HL-60/S4 treated with retinoic acid at 250 ng/mL for 4 days and 3 days (cell line): ENCODE results near the gene TENT4B.

ENCODE experiments used
- in situ Hi-C: fragments of 300-500 bp; cut with MboI; formaldehyde crosslinking; loops from 2 replicates; pipeline ENCODE4 v1.7.0; 2022; ENCODE audit warnings: low sequenced_read_pairs

The TENT4B gene

DNA sequence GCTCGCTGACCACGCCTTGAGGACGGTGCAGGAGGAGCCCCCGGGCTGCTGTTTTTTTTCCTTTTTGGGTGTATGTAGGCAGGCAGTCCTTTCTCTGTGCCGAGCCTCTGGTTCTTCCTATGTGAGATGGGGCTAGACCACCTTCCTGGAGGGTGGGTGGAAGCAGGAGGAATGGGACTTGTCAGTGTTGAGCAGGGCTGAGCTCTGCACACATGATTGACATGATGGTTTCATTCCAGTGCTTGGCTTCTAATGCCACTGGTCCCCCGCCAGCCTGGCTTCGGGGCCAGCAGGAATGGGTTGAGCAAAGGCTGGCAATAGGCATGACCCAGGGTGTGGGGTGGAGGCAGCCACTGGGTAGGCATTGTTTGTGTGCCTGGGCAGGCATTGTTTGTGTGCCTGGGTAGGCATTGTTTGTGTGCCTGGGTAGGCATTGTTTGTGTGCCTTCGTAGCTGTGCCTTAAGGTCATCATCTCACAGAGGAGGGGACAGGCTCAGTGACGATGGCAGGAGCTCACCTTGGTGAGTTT, 99.0 kb downstream of the TENT4B start:
- in situ Hi-C loops, result no loop called here

DNA sequence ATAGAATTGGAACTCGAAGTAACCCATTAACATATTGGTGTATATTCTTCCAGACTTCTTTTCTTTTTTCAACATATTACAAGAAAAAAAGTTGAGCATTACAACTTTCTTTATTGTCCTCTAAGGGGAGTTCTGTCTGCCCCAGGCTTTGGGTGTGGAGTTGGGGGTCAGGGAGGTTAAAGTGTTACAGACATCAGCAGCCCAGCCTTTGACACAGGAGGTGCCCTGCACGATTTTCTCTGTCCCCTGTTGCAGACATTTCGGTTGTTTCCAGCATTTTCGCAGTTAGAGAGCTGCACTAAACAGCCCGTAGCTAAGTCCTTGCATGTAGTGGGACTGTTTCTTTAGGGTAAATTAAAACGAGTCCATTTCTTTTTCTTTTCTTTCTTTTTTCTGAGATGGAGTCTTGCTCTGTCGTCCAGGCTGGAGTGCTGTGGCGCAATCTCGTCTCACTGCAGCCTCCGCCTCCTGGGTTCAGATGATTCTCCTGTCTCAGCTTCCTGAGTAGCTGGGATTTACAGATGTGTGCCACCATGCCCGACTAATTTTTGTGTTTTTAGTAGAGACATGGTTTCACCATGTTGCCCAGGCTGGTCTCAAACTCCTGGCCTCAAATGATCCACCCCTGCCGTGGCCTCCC, 99.9 kb downstream of the TENT4B start:
- in situ Hi-C loops, result no loop called here

DNA sequence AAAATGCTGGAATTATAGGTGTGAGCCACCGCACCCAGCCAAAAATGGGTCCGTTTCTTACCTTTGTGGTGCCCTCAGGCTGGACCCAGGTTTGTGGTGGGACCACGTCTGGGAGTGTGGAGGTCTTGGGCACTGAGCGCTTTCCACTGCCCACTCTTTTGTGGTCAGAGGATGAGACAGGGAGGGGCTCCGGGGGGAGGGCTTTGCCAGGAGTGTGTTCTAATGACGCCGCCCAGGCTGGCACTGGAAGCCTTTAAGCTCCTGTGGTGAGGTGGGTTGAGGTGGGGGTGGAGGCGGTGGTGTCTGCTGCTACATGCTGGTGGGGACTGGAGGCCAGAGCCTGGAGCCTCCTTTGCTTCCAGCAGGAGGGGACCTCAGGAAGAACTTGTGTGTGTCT, 100.4 kb downstream of the TENT4B start:
- in situ Hi-C loops, result no loop called here

DNA sequence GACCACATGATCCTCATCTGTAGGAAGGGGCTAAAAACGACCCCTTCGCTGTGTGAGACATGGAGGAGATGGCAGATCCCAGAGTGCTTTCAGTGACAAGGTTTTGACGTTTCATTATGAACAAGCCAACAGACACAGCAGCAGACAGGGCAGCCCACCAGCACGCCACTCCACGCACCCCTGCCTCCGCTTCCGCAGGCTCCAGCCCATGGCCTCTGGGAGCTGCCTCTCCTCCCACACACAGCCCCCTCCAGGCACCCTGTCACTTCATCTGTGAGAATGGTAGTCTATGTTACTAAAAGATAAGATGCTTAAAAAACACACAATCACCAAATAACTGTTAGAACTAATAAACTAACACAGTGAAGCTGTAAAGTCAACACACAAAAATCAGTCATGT, 101.0 kb downstream of the TENT4B start:
- in situ Hi-C loops, result no loop called here

DNA sequence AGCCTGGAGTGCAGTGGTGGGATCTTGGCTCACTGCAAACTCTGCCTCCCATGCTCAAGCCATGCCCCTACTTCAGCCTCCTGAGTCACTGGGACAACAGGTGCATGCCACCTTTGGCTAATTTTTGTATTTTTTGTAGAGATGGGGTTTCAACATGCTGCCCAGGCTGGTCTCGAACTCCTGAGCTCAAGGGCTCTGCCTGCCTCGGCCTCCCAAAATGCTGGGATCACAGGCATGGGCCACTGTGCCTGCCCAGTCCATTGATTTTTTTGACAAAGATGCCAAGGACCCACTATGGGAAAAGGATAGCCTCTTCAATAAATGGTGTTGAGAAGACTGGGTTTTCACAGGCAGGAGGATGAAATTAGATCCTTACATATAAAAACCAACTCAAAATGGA, 102.4 kb downstream of the TENT4B start:
- in situ Hi-C loops, result no loop called here

DNA sequence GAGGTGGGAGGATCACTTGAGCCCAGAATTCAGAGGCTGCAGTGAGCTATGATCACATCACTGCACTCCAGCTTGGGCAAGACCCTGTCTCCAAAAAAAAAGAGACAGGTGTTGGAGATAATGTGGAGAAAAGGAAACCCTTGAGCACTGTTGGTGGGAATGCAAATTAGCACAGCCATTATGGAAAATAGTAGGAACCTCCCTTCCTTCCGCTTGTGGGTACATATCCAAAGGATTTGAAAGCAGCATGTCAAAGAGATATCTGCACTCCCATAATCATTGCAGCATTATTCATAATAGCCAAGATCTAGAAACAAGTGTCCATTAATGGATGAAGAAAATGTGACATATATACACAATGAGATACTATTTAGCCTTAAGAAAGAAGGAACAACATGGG, 103.5 kb downstream of the TENT4B start:
- in situ Hi-C loops, result no loop called here

DNA sequence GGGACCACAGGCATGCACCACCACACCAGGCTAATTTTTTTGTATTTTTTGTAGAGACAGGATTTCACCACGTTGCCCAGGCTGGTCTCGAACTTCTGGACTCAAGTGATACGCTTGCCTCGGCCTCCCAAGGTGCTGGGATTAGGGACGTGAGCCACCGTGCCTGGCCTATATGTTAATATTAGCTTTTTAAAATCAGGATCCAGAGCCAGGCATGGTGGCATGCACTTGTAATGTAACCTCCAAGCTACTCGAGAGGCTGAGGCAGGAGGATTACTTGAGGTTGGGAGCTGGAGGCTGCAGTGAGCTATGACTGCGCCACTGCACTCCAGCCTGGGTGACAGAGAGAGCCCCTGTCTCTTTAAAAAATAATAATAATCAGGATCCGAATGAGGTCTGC, 104.8 kb downstream of the TENT4B start:
- in situ Hi-C loops, result no loop called here

DNA sequence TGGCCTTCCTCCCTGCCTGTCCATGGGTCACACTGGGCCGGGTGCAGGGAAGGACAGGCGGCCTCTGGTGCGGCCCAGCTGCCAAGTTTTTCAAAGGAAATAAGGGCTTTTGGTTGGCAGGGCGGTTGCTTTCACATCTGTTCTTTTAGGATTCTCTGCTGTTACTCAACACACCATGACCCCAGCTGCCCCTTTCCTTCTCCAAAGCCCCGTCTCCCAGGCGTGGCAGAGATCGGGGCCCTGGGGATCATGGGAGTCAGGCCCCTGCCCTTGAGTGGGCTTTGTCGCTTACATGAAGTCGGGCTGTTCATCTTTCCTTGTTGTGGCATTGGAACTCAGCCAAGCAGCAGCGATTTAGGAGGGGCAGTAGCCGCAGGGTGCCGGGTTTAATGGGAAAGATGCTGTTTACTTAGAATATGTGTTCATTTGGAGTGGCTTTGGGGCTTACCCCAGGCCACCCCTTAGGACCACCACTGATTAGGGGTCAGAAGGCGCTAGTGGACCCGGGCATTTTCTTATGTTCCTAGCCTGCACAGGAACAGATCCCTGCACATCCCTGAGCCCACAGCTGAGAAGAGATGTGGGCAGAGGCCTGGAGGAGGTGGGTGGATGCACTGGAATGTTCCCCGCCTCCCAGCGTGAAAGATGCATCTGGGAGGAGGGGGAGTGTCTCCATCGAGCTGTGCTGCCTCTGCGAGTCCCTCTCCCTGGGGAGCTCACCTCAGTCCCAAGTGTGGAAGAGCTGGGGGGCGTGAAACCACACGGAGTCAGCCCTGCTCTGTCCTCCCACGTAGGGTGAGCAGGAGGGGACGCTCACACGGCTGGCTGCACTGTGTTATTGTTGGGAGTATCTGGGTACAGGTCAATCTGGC, 106.5 kb downstream of the TENT4B start:
- in situ Hi-C loops, result no loop called here

DNA sequence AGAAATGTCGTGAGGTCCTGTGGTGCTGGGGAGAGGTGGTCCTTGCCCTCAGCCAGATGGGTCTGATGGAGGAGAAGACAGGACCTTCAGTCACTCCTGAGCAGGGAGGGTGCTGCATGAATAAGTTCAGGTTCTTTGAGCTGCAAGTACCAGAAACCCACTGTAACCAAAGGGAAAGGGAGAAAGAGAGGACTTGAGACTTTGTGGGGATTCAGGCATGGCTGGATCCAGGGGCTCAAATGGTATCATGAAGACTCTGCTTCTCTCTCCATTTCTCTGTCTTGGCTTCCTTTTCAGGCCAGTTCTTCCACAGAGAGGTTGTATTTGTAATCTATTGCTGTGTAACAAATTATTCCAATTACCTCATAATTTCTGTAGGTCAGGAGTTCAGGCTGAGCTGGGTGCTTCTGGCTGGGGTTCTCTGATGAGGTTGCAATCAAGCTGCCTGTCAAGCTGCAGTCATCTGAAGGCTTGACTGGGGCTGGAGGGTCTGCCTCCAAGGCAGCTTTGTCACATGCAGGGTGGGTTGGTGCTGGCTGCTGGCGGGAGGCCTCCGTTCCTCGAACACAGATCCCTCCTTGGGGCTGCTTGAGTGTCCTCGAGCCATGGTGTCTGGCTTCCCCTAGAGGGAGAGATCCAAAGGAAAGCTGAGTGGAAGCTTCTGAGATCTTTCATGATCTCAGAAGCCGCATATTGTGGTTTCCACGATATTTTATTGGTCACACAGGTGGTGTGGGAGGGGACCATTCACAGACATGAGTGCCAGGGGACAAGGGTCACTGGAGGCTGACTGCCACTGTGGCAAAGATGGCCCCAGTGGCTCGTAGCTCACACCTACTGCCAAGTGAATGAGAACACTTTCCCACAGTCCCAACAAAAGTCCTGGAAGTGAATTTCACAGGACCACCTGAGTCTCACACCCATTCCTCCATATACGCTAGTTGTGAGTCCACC, 107.4 kb downstream of the TENT4B start:
- in situ Hi-C loops, result no loop called here

DNA sequence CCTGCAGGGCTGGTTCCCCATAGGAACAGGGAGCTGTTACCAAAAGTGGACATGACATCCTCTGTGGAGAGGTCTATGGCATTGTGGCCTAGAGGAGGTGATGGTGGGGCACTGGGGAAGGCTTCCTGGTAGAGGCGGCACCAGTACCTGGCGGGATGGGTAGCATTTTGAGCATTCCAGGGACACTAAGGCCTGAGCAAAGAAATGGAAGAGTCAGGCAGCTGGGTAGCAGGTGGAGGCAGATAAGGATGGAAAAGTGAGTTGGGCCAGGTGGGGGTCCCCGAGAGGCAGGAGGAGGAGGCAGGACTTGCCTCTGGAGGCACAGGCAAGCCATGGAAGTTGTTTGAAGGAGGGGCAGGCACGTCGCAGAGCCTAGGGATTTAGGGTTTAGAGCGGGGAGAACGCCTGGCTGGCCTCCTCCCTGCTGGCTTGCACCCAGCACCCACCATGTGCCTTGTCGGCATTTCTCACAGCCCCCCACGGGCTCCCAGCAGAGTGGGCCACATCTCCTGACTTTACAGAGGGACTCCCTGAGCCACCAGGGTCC, 108.1 kb downstream of the TENT4B start:
- in situ Hi-C loops, result no loop called here

DNA sequence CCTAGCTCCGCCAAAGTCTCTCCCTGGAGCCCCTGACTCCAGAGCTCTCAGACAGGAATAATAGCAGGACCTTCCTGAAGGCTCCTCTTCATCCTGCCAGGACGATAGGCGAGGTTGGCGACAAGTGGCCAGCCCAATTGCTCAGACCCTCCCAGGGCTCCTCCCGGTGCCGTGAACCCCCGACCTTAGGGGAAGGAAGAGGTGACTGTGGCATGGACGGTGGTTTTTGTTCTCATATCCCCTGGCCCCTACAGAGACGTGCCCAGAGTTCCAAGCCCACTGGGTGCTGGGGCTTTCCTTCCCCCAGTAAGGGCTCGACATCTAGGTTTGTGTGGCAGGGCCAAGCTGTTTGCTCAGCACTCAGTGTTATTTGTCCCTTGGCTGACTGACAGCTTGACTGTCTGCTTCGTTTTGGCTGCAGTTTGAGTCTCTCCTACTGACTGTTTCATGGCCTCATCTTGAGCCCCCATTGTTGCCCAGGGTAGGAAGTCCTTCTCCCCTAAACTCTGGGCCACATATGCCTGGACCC, 108.7 kb downstream of the TENT4B start:
- in situ Hi-C loops, result no loop called here

DNA sequence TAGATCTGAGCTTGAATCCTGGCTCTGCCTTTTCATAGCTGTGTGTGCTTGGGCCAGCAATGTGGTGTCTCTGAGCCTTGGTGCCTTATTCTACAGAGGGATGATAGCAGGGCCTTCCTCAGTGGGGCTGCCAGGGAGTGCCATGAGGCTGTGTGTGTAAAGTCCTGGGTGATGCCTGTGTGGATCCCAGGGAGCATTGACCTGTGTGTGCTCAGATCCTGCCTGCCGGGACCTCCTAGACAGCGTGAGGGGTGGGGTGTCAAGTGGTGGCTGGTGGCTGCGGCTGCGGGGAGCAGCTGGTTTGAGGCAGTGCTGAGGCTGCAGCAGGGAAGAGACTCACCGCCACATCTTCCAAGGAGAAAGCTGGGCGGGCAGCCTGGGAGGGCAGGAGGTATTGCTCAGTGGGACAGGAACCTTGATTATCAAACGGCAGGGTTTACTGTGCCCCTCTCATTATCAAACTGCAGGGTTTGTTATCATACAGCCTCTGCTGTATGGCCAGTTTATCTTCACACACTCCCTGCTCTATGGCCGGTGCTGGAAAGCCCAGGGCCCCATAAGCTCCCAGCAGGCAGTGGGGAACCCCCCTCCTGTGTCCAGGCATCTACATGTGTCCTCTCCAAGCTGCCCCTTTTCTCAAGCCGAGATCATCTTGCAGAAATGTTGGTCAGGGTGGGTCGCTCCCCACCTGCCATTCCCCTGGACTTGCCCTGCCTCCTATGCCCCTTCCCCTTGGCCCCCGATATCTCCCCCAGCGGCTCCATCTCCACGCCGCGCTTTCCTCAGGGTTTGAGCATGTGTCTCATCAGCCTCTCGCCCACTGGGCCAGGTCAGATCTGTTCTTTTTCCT, 110.2 kb downstream of the TENT4B start:
- in situ Hi-C loops, result no loop called here

DNA sequence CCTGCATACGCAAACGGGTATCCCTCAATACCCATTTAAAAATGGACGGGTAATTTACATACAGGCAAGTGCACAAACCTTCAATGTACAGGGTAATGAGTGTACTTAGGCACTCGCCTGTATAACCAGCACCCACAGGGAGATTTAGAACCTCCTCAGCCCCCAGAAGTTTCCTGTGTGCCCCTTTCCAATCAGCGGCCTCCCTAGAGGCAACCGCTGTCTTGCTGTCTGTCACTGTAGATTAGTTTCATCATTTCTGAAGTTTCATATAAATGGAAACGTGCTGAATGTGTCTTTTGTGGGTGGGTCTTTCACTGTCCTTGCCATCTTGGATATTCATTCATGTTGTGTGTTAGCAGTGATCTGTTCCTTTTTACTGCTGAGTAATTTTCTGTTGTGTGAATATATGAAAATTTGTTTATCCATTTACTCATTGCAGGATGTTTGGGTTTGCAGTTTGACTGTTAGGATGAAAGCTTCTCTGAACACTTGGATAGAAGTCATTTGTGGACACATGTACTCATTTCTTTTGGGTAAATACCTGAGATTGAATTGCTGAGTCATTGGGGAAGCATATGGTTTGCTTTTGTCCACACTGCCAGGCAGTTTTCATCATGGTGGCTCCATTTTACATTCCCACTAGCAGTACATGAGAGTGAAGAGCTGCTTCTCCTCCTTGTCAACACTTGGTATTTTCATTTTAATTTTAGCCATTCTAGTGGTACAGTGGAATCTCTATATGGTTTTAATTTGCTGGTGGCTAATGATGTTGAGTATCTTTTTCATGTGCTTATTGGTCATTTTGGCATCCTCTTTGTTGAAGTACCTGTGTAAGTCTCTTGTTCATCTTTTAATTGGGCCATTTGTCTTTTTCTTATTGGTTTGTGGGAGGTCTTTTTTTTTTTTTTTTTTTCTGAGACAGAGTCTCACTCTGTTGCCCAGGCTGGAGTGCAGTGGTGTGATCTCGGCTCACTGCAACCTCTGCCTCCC, 111.1 kb downstream of the TENT4B start:
- in situ Hi-C loops, result no loop called here

DNA sequence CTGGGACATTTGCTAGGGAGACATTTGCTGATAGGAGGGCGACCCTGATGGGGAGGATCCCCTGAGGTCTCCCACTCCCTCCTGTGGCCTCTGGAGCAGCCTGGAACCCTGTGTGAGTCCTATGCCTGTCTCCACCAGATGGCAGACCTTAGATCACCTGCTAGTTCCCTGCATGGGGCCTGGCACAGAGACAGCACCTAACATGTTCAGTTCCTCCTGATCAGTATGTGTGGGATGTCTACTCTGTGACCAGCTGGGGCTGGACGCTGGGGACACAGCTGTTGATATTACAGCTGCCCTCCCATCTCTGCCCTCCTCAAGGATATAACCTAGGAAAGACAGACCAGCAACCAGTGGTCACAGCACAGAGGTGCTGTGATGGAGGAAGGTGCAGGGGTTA, 112.2 kb downstream of the TENT4B start:
- in situ Hi-C loops, result no loop called here

DNA sequence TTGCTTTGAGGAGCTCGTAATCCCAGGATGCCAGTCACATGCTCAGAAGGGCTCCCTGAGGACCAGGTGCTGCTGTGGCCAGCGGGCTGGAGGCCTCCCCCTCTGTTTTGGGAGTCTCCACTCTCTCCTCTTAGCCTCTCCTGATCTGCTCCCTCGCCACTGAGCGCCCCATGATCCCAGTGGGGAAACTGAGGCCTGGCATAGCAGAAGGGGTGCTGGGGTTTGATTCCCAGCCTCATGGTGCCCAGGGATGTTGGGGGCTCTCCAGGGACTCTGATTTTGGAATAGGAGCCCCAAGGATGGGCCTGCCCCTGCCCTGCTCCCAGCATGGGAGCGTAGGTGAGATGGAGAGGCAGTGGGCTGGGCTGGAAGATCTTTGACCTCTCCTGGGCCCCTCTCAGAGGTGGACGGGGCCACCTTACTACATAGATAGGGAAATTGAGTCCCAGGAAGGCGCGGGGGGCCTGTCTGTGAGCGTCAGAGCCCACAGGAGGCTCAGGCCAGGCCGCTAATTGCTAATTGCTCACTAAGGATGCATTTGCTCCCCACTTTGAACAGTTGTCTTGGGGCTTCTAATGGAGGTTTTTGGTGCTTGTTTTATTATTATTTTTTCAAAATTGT, 112.7 kb downstream of the TENT4B start:
- in situ Hi-C loops, result no loop called here

DNA sequence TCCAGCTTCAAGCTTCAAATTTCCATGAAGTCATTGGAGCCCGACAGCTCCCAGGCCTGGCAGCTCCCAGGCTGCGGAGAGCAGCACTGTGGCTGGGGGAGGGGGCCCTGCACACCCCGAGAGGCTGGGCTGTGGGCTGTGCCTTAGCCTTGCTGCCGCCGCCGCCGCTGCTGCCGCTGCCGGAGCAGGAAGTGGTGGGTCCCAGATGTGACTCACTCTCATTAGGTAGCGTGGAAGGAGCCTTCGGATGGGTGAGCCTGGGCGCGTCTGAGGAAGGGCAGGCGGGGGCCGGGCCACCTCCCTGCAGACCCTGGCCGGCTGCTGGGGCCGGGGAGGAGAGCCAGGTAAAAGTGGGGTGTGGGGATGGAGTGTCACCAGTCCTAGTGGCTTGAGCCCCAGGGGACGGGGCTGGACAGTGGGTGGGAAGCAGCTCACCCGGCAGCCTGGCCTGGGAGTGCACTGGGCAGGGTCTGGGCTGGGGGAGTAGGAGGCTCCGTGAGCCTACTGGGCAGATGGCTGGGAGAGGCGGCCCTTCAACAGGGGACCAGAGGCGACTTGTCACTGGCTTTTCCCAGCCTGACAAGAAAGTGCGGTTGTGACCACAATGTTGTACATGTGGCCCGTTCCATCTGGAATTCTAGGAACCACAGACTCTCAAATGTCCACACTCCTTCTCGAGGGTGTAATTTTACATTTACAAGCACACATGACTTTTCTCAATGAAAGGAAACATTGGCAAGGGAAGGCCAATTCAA, 113.4 kb downstream of the TENT4B start, which contains the start of gene ADCY7:
Gene ADCY7, plus strand, starts transcription at position 215 of the 755 bp plus-strand sequence. CDS start 21,629 bp downstream, outside the sequence.
- in situ Hi-C loops, result no loop called here

DNA sequence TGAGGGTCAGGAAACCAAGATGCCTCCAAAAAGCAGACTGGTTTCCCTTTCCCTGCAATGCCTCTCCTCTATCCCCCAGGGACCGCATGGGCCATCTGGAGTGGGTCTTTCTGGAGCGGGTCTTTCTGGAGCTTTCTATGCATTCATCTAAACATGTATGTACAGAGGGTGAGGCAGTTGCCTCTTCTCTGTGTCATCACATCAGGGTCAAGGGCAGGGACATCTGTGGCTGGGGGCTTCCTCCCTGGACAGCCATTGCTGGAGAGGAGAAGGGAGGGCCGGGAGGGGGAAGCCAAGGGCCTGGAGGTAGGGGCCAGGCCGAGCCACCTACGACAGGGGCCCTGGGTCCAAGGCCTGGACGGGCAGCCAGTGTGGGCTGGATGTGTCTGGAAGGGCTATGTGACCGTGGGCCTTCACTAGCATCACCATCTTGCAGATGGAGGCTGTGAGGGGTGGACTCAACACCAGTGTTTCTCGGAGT, 114.1 kb downstream of the TENT4B start:
- in situ Hi-C loops, result no loop called here
